SKM-1 (cell line): ENCODE results near the gene SLC16A12.
"Not testable (repeated sequence)": the region's sequence is repeated elsewhere in the genome, so short reads cannot be mapped to it uniquely, and the experiment has no call there.

Source experiments
- DNase-seq: peaks from one replicate; lab custom pipeline; 2025; ENCODE audit not compliant: unreplicated experiment; lab: John Stamatoyannopoulos, UW

The SLC16A12 gene

DNA sequence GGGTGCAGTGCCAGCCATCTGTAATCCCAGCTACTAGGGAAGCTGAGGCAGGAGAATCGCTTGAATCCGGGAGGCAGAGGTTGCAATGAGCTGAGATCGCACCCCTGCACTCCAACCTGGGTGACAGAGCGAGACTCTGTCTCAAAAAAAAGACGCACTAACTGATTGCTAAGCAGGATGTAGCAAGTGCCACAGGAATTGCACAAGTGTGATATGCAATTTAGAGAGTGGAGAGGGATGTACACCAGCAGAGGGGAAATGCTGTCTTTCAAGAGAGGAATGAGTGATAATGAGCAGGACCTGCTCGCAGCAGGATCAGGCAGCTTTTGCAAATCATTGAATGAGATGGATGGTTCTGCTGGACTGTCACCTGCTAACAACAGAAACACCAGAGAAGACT lies 13.3 kb upstream of the SLC16A12 start:
- DNase-seq, result peak; percentile 55

DNA sequence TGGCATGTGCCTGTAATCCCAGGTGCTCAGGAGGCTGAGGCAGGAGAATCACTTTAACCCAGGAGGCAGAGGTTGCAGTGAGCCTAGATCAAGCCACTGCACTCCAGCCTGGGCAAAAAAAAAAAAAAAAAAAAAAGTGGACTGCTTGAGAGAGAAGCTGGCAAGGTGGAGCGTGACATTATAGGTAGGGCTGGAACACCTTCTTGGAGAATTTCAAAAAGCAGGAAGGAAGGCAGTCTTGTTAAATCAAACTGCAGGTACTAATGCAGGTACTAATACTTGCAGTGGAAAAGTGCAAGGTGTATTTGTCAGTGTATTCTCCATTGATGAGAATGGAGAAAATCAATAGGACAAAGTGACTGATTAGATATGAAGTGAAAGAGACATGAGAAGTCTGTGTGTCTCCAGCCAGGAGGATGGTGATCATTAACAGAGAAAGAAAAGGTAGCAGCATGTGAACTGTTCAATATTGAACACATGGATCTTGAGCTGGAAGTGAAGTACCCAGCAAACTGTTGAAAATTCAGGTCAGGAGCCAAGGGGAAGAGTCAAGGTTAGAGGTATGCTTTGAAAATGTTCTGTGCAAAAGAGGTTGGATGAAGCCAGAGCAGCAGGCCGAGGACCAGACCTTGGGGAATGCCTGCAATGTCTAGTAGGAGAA lies 12.6 kb upstream of the SLC16A12 start:
- no peak for DNase-seq

DNA sequence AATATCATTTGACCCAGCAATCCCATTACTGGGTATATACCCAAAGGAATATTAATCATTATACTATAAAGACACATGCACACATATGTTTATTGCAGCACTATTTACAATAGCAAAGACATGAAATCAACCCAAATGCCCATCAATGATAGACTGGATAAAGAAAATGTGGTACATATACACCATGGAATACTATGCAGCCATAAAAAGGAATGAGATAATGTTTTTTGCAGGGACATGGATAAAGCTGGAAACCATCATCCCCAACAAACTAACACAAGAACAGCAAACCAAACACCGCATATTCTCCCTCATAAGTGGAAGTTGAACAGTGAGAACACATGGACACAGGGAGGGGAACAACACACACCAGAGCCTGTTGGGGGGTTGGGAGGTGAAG lies 11.3 kb upstream of the SLC16A12 start:
- DNase-seq, result not testable (repeated sequence)

DNA sequence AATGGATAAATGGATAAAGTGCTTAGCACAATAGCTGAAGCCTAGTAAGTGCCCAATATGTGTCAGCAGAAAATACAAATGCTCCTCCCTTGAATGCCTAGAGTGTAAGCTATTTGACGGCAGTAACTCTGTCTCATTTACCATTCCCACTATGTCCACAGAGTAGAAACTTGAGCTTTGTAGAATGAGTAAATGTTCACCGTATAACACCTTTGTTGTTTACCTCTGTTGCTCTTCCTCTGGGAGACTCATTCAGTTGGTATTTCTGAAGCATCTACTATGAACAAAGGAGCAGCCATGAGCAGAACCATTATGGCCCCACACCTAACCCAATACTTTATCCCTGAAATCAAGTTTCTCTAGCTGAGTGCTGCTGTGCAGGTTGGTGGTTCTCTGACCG lies 8.4 kb upstream of the SLC16A12 start:
- DNase-seq, result no peak

- DNase-seq, result no peak
Measured at GRCh38 chr10:89540420-89540949, 5.1 kb upstream of the SLC16A12 start.

GRCh38 chr10:89537364-89537763 lies 2.0 kb upstream of the SLC16A12 start:
- DNase-seq, result no peak

DNA sequence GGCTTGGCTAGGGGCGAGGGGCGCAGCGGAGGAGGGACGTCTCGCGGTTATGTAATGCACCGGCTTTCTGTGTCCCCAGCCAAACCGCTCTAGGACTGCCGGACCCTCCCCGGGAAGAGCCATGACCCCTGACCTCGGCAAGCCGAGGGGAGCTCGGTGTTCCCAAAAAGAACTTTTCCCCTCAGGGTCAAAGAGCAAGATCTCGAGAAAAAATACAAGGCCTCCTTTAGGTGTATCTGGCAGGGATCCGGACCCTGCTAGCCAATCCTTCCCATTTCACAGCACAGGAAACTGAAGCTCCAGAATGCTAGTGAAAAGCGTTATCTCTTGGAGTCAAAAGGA lies 590 bp upstream of the SLC16A12 start:
- DNase-seq, result no peak

GRCh38 chr10:89534826-89535166 lies 598 bp downstream of the SLC16A12 start:
- no peak for DNase-seq

DNA sequence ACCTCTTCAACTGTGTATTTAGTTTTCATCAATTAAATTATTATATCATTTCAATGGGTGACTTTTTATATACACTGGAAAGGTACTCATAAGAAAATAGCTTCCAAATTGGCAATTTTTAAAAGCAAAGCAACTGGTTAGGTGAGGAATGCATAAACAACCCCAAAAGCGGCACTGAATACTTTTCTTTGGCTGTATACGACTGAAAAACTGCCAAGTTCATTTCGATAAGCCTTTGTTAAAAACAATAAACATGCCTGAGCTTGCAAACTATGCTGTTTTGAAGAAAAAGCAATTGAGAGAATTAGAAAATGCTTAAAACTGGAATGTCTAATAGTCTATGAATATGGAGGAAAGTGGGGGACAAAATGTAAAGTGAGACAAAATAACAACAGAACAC lies 2.9 kb downstream of the SLC16A12 start:
- DNase-seq, result no peak

- DNase-seq, result no peak
Measured at GRCh38 chr10:89531359-89531758, 4.0 kb downstream of the SLC16A12 start.

DNA sequence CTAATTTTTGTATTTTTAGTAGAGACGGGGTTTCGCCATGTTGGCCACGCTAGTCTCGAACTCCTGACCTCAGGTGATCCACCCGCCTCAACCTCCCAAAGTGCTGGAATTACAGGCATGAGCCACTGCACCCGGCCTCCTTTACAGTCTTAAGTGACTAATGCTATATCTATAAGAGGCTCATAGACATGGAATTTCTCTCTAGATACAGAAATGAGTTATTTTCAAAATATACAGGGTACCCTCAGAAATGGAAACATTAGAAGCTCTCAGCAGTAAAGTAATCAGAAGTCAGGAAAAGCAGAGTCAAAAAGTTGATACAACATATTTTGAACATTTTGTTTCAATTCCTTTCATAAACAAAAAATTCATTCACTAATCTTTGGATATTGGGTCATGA lies 5.7 kb downstream of the SLC16A12 start:
- DNase-seq, result not testable (repeated sequence)

GRCh38 chr10:89526358-89526757 lies 9.0 kb downstream of the SLC16A12 start:
- no peak for DNase-seq

DNA sequence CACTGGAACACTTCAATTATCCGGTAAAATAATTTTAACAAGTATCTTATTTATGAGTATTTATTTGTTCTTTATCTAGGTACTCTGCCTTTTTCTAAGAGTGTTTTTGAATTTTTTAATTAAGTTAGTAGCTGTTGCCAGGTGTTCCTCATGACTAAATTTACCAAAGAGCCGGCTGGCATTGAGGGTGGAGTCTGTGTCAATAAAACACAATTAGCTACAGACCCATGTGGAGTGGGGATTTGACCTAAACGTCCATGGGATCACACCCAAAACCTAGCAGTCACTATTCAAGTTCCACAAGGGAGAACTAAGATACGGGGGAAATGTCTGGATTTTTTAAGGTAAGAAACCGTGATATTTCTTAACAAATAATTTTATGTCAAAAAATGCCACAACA lies 9.8 kb downstream of the SLC16A12 start:
- no peak for DNase-seq

DNA sequence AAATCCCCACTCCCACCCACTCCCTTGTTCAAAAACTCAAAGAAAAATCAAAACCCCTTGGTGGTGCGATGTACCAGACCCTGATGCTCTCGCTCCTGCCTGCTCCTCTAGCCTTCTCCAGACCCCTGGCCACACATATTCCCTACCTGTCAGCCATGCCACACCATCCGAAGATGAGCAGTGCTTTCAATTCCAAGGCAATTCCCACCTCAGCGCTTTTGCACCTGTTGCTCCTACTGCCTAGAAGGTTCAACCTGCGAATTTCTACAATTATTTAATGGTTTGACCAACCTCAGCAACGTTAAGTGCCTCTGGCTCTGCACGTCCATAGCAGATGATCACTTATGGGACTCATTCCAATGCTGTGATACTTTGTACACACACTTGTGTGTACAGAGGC lies 11.1 kb downstream of the SLC16A12 start:
- DNase-seq, result no peak

DNA sequence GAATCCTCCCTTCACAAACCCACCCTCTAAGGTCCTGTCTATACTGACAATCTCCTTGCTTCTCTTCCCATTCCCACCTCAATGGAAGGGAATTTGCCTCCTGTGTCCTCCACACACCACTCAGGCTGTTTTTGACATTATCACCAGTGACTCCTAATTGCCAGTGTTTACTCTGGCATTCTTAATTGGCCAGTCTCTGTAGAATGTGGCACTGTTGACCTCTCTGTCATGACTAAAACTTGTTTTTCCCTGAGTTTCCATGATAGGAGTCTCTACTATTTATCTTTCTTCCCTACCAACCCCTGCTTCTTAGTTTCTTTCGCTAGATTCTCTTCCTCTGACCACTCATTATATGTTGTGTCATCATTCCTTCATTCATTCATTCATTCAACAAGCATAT lies 12.1 kb downstream of the SLC16A12 start:
- DNase-seq, result no peak

GRCh38 chr10:89522463-89522862 lies 12.9 kb downstream of the SLC16A12 start:
- DNase-seq, result no peak

- no peak for DNase-seq
Measured at GRCh38 chr10:89521368-89521767, 14.0 kb downstream of the SLC16A12 start.

- no peak for DNase-seq
Measured at GRCh38 chr10:89520706-89521105, 14.7 kb downstream of the SLC16A12 start.

DNA sequence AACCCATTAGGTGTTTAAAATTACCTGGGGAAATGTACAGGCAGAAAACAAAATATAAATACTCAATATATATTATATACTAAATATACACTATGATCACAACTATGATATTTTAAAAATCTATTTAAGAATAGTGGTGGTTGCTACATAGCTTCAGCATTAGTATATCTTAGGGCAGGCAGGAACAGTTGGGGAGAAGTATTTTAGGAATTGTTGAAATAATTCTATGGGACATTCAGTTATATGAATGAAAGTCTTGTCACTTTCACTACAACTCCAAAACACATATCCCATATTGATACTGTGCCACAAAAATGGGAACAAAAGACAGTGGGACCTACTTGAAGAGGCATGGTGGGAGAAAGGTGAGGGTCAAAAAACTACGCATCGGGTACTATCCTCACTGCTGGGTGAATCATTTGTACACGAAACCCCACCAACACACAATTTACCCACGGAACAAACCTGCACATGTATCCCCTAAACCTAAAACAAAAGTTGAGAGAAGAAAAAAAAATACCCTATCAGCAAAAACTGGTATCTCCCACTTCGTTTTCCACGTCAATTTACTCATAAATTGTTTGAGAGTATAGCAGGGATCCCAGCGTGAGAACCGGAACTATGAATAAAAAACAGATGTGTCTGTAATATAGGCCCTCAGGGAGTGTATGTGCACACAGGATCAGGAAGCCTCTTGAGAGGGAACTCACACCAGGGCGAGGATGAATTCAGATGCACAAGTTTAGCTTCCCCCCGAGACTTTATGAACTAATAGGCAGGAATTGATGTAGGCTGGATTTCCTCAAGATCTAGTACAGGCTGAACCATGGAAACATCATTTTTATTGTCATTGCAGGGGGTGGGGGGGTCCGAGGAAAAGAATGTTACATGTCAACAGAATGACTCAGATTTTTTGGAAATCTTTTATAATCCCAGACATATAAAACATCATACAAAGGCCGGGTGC lies 16.2 kb downstream of the SLC16A12 start:
- no peak for DNase-seq

DNA sequence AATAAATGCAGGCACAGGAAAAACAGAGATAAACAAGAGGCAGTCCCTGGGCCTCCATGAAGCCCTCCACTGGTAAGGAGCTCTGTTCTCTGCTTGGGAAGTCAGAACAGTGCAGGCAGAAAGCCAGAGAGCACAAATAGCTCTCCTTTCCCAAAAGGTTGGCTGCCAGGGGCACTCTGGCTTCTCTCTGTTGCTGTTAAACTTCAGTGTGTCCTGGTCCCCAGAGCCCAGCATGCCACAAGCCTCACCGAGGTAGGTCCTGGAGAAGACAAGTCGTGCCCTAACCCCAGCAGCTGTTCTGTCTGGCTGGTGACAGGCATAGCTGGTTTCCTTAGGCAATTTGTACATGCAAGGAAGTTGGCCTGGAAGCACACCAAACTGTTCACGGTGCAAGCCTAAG lies 17.3 kb downstream of the SLC16A12 start:
- no peak for DNase-seq

DNA sequence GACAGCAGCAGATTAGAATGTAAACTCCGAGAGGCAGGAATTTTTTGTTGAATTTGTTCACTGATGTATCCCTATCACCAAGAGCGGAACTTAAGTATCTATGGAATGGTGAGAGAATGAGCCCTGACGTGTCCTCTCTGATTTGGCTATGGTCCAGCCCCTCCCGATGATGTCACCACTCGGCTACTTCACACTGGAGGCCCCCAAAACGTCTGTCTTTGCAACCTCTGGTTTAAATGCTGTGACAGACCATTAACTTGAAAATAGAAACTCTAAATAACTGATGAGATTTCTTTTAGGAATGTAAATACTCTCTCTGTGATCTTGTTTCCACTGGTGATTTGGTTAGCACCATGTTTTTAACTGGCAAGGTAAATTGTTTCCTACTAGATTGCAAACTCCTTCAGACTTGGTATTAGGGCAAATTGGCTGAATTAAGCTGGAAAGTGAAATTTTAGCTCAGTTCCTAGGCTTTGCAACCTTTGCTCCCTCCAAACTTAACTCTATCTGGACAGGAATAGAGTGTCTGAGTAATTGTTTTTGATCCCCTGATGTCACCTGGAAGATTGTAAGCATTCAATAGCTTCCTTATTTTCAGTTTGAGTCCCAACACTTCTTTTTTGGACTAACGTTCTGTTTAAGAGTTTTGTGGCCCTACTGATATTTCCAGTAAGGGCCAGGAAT lies 19.1 kb downstream of the SLC16A12 start:
- no peak for DNase-seq
